Bronchial epithelial cell (primary cell): ENCODE measurements around the gene KCNG1. TPM values are rescaled to one million over a fixed set of nuclear protein-coding genes. Genes with fewer than 3 reads are reported as not detected.
A peak's percentile ranks its signal among the peaks of the same experiment; 100 is the strongest.

Experiments
- DNase-seq: peaks from one replicate; pipeline ENCODE4 v3.0.0-alpha.2; 2010; ENCODE audit warnings: low read depth
- FAIRE-seq: peaks from 2 replicates; lab custom pipeline; 2011; peaks lifted over from hg19 to GRCh38; lab: Jason Lieb, UNC
- H3K27me3 ChIP-seq: 2 replicates; pipeline ENCODE4 v1.5.1; 2011; ENCODE audit warnings: low read length; ENCODE audit not compliant: control insufficient read depth, insufficient read depth
- H3K36me3 ChIP-seq: 2 replicates; pipeline ENCODE4 v1.5.1; 2011; ENCODE audit warnings: low read length; ENCODE audit not compliant: control insufficient read depth, insufficient read depth
- H3K4me3 ChIP-seq: 2 replicates; pipeline ENCODE4 v1.5.1; 2011; ENCODE audit warnings: mild to moderate bottlenecking, low read depth, low read length, control low read depth
- CTCF ChIP-seq: IDR thresholded peaks from 2 replicates; pipeline ENCODE4 v1.5.1; 2011; ENCODE audit warnings: mild to moderate bottlenecking, moderate library complexity, low read length, control low read depth, inconsistent platforms; ENCODE audit not compliant: insufficient read depth, severe bottlenecking
- total RNA-seq: library from RNA; depleted of rRNA; stranded (reverse); fragments of >200 nt; gene quantifications from 2 replicates; pipeline ENCODE4 v1.2.1, GENCODE V29; 2014

KCNG1 gene
- total RNA-seq, 1 donor from 2014 or later, result 91.1 TPM

- FAIRE-seq (no peak), DNase-seq (no peak)
- Histone ChIP-seq H3K27me3 (no peaks in the 10 kb centered on the region), H3K36me3 (peaks cover 8% of the 10 kb centered on the region), H3K4me3 (peak overlapping the region; percentile 80)
- TF ChIP-seq CTCF, result no peak
These were observed 65.6 kb downstream of the KCNG1 start for GRCh38 chr20:50957276-50957675.

GRCh38 chr20:50953821-50954220 lies 69.1 kb downstream of the KCNG1 start:
- DNase-seq (peak; percentile 53), FAIRE-seq (no peak)
- Histone ChIP-seq H3K27me3 (no peaks in the 10 kb centered on the region), H3K36me3 (peaks cover 13% of the 10 kb centered on the region), H3K4me3 (no peak overlapping the region)
- TF ChIP-seq CTCF, result no peak

Other genes starting within 250 kb of the KCNG1 start
- 5.5 and 12.2 TPM in 2 replicates for gene BCAS4, start 228.0 kb downstream of the KCNG1 start, total RNA-seq
- gene ADNP, start 91.7 kb downstream of the KCNG1 start, total RNA-seq, result 22.5 and 28.2 TPM in 2 replicates
- gene DPM1, start 64.6 kb downstream of the KCNG1 start, total RNA-seq, result 82.7 and 87.8 TPM in 2 replicates
- 8.1 and 9.7 TPM in 2 replicates for gene MOCS3, start 64.3 kb downstream of the KCNG1 start, total RNA-seq